ENCODE data around the gene CLCN3. TPM values are rescaled to one million over a fixed set of nuclear protein-coding genes. Genes with fewer than 3 reads are reported as not detected.

Gene CLCN3
- total RNA-seq, 1 experiment from 2014 or later: 56.0 TPM

GRCh38 chr4:169582203-169582602 lies 38.2 kb upstream of the CLCN3 start:
- no peaks in the 10 kb centered on the region for H3K4me1 Mint-ChIP-seq (ENCODE audit: insufficient read depth, unreplicated experiment)
- BruUV-seq (replicated peaks): no TSS peak
- H3K36me3 Mint-ChIP-seq (ENCODE audit: insufficient read depth, unreplicated experiment): peaks cover 14% of the 10 kb centered on the region
- no peak overlapping the region for H3K4me3 Mint-ChIP-seq (ENCODE audit: unreplicated experiment)
- intact Hi-C loops (cut with micrococcal nuclease): no loop called here
- no peak overlapping the region for H3K27ac Mint-ChIP-seq (ENCODE audit: low read depth, unreplicated experiment)
- no peaks in the 10 kb centered on the region for H3K27me3 Mint-ChIP-seq (ENCODE audit: insufficient read depth, unreplicated experiment)
- no peaks in the 10 kb centered on the region for H3K9me3 Mint-ChIP-seq (ENCODE audit: unreplicated experiment)
- no peak for TF ChIP-seq CTCF (IDR thresholded peaks at IDR 0.05; ENCODE audit: unreplicated experiment)
- POLR2A ChIA-PET: no interaction called here
- CTCF ChIA-PET: interaction anchor here (0.7 to 0.8 kb wide), 2 partner anchors 572 to 1512 kb away, joined by 3 to 9 read pairs; no protein-coding TSS in a partner anchor
- no peak for DNase-seq (ENCODE audit: unreplicated experiment)

GRCh38 chr4:169582706-169583105 lies 37.7 kb upstream of the CLCN3 start:
- no TSS peak for BruUV-seq (replicated peaks)
- no peaks in the 10 kb centered on the region for H3K27me3 Mint-ChIP-seq (ENCODE audit: insufficient read depth, unreplicated experiment)
- no peak for TF ChIP-seq CTCF (IDR thresholded peaks at IDR 0.05; ENCODE audit: unreplicated experiment)

GRCh38 chr4:169583563-169583962 lies 36.8 kb upstream of the CLCN3 start:
- POLR2A ChIA-PET: interaction anchor here (0.9 kb wide), 1 partner anchor 11 kb away, joined by 3 read pairs; no protein-coding TSS in a partner anchor
- TF ChIP-seq CTCF (IDR thresholded peaks at IDR 0.05; ENCODE audit: unreplicated experiment): no peak
- CTCF ChIA-PET: interaction anchor here (0.6 to 1.1 kb wide), 2 partner anchors 16 to 107 kb away, joined by 3 to 6 read pairs; no protein-coding TSS in a partner anchor
- Mint-ChIP-seq H3K9me3 (ENCODE audit: unreplicated experiment) (no peaks in the 10 kb centered on the region), H3K4me1 (ENCODE audit: insufficient read depth, unreplicated experiment) (no peaks in the 10 kb centered on the region), H3K27me3 (ENCODE audit: insufficient read depth, unreplicated experiment) (no peaks in the 10 kb centered on the region), H3K27ac (ENCODE audit: low read depth, unreplicated experiment) (no peak overlapping the region), H3K36me3 (ENCODE audit: insufficient read depth, unreplicated experiment) (peaks cover 14% of the 10 kb centered on the region), H3K4me3 (ENCODE audit: unreplicated experiment) (no peak overlapping the region)
- intact Hi-C loops (cut with micrococcal nuclease): no loop called here
- no TSS peak for BruUV-seq (replicated peaks)
- no peak for DNase-seq (ENCODE audit: unreplicated experiment)

More at GRCh38 chr4:169582706-169583105, 37.7 kb upstream of the CLCN3 start:
- Mint-ChIP-seq H3K4me3 (ENCODE audit: unreplicated experiment) (no peak overlapping the region), H3K27ac (ENCODE audit: low read depth, unreplicated experiment) (no peak overlapping the region), H3K4me1 (ENCODE audit: insufficient read depth, unreplicated experiment) (no peaks in the 10 kb centered on the region), H3K36me3 (ENCODE audit: insufficient read depth, unreplicated experiment) (peaks cover 14% of the 10 kb centered on the region), H3K9me3 (ENCODE audit: unreplicated experiment) (no peaks in the 10 kb centered on the region)
- intact Hi-C loops (cut with micrococcal nuclease): no loop called here
- ChIA-PET POLR2A (interaction anchor here (0.9 kb wide), 1 partner anchor 12 kb away, joined by 3 read pairs; no protein-coding TSS in a partner anchor), CTCF (interaction anchor here (0.6 to 0.8 kb wide), 3 partner anchors 444 to 1513 kb away, joined by 3 to 9 read pairs (median 3); no protein-coding TSS in a partner anchor)
- DNase-seq (ENCODE audit: unreplicated experiment): no peak

- H3K4me3 Mint-ChIP-seq (ENCODE audit: unreplicated experiment): no peak overlapping the region
- no peaks in the 10 kb centered on the region for H3K4me1 Mint-ChIP-seq (ENCODE audit: insufficient read depth, unreplicated experiment)
- H3K9me3 Mint-ChIP-seq (ENCODE audit: unreplicated experiment): no peaks in the 10 kb centered on the region
- ChIA-PET POLR2A (interaction anchor here (1.2 kb wide), 1 partner anchor 27 kb away, joined by 6 read pairs; no protein-coding TSS in a partner anchor), CTCF (interaction anchor here (0.6 kb wide), 1 partner anchor 420 kb away, joined by 3 read pairs; no protein-coding TSS in a partner anchor)
- no peak for DNase-seq (ENCODE audit: unreplicated experiment)
- H3K27ac Mint-ChIP-seq (ENCODE audit: low read depth, unreplicated experiment): no peak overlapping the region
- no peaks in the 10 kb centered on the region for H3K27me3 Mint-ChIP-seq (ENCODE audit: insufficient read depth, unreplicated experiment)
- no TSS peak for BruUV-seq (replicated peaks)
- intact Hi-C loops (cut with micrococcal nuclease): no loop called here
- TF ChIP-seq CTCF (IDR thresholded peaks at IDR 0.05; ENCODE audit: unreplicated experiment): no peak
- H3K36me3 Mint-ChIP-seq (ENCODE audit: insufficient read depth, unreplicated experiment): peaks cover 41% of the 10 kb centered on the region
Measured at GRCh38 chr4:169593050-169593560, 27.3 kb upstream of the CLCN3 start.

All from MCF 10A (cell line).